Neural cell (in vitro differentiated cells): Measurements from ENCODE around the gene RSKR.

Source experiments
- EP300 ChIP-seq: fragments of 450-650 bp; conservative IDR thresholded peaks from 2 replicates; pipeline ENCODE4 v1.6.1; 2014; ENCODE audit warnings: antibody characterized with exemption, mild to moderate bottlenecking, moderate library complexity; ENCODE audit not compliant: poor library complexity, severe bottlenecking
- EZH2 ChIP-seq: fragments of 200-600, 300-800 bp; shearing (Covaris generic), sonication (generic); IDR thresholded peaks from 2 replicates; pipeline ENCODE4 v1.6.1; 2014; ENCODE audit warnings: antibody characterized with exemption, low read length, borderline replicate concordance, mild to moderate bottlenecking; ENCODE audit not compliant: insufficient read depth, poor library complexity, severe bottlenecking
- MXI1 ChIP-seq: fragments of 450-650 bp; conservative IDR thresholded peaks from 2 replicates; pipeline ENCODE4 v1.6.1; 2014; ENCODE audit warnings: antibody characterized with exemption, mild to moderate bottlenecking; ENCODE audit not compliant: poor library complexity, severe bottlenecking
- POLR2AphosphoS5 ChIP-seq: IDR thresholded peaks from 2 replicates; pipeline ENCODE4 v1.6.1; 2012
- RAD21 ChIP-seq: fragments of 450-650 bp; conservative IDR thresholded peaks from 2 replicates; pipeline ENCODE4 v1.6.1; 2014; ENCODE audit warnings: antibody characterized with exemption, mild to moderate bottlenecking, moderate library complexity
- SMC3 ChIP-seq: fragments of 450-650 bp; conservative IDR thresholded peaks from 2 replicates; pipeline ENCODE4 v1.6.1; 2014; ENCODE audit warnings: antibody characterized with exemption, mild to moderate bottlenecking, moderate library complexity; ENCODE audit not compliant: poor library complexity
- TF ChIP-seq, protein P1 (sequence below): fragments of 450-650 bp; IDR thresholded peaks from 2 replicates; pipeline ENCODE4 v1.5.1; 2014; ENCODE audit warnings: antibody characterized with exemption, mild to moderate bottlenecking, moderate library complexity; ENCODE audit not compliant: poor library complexity, severe bottlenecking
- TF ChIP-seq, protein P2 (sequence below): IDR thresholded peaks from 2 replicates; pipeline ENCODE4 v1.6.1; 2012; ENCODE audit warnings: borderline replicate concordance

DNA sequence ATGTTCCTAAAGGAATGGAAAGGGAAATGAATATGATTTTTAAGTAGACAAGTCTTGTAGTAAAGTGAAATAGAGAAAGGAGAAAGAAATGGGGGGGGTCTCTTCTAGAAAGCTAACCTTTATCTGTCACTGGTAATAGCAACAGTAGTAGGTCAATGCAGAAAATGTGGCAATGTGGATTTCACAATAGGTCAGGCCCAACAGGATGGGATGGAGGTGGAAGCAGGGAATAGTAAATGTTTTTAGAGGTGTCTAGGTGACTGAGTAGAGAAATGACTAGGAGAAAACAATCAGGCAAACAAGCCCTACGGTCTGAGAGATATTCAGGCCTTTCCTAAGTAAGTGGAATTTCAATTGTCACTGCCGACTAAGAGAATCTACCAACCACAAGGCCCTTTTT lies 6.0 kb upstream of the RSKR start:
- TF ChIP-seq, protein P1, sequence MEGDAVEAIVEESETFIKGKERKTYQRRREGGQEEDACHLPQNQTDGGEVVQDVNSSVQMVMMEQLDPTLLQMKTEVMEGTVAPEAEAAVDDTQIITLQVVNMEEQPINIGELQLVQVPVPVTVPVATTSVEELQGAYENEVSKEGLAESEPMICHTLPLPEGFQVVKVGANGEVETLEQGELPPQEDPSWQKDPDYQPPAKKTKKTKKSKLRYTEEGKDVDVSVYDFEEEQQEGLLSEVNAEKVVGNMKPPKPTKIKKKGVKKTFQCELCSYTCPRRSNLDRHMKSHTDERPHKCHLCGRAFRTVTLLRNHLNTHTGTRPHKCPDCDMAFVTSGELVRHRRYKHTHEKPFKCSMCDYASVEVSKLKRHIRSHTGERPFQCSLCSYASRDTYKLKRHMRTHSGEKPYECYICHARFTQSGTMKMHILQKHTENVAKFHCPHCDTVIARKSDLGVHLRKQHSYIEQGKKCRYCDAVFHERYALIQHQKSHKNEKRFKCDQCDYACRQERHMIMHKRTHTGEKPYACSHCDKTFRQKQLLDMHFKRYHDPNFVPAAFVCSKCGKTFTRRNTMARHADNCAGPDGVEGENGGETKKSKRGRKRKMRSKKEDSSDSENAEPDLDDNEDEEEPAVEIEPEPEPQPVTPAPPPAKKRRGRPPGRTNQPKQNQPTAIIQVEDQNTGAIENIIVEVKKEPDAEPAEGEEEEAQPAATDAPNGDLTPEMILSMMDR: no peak
- no peak for TF ChIP-seq RAD21
- TF ChIP-seq POLR2AphosphoS5: no peak
- no peak for TF ChIP-seq EZH2
- no peak for TF ChIP-seq MXI1
- no peak for TF ChIP-seq SMC3
- no peak for TF ChIP-seq EP300
- TF ChIP-seq, protein P2, sequence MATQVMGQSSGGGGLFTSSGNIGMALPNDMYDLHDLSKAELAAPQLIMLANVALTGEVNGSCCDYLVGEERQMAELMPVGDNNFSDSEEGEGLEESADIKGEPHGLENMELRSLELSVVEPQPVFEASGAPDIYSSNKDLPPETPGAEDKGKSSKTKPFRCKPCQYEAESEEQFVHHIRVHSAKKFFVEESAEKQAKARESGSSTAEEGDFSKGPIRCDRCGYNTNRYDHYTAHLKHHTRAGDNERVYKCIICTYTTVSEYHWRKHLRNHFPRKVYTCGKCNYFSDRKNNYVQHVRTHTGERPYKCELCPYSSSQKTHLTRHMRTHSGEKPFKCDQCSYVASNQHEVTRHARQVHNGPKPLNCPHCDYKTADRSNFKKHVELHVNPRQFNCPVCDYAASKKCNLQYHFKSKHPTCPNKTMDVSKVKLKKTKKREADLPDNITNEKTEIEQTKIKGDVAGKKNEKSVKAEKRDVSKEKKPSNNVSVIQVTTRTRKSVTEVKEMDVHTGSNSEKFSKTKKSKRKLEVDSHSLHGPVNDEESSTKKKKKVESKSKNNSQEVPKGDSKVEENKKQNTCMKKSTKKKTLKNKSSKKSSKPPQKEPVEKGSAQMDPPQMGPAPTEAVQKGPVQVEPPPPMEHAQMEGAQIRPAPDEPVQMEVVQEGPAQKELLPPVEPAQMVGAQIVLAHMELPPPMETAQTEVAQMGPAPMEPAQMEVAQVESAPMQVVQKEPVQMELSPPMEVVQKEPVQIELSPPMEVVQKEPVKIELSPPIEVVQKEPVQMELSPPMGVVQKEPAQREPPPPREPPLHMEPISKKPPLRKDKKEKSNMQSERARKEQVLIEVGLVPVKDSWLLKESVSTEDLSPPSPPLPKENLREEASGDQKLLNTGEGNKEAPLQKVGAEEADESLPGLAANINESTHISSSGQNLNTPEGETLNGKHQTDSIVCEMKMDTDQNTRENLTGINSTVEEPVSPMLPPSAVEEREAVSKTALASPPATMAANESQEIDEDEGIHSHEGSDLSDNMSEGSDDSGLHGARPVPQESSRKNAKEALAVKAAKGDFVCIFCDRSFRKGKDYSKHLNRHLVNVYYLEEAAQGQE: no peak
